HEK293T (cell line): ENCODE results near the gene RAB31.

ENCODE experiments used
- ARNT ChIP-seq: fragments of 450-650 bp; IDR thresholded peaks from 2 replicates; pipeline ENCODE4 v1.6.1; 2017; ENCODE audit warnings: mild to moderate bottlenecking
- BHLHE40 ChIP-seq: fragments of 450-650 bp; IDR thresholded peaks from 2 replicates; pipeline ENCODE4 v1.6.1; 2016; ENCODE audit warnings: mild to moderate bottlenecking, moderate library complexity, borderline replicate concordance

- TF ChIP-seq ARNT (no peak), BHLHE40 (no peak)
These were observed 12.5 kb upstream of the RAB31 start for GRCh38 chr18:9695605-9696004.
